Left kidney (tissue), 2 donors: ENCODE data around the gene NR6A1. TPM values are rescaled to one million over a fixed set of nuclear protein-coding genes. Genes with fewer than 3 reads are reported as not detected.
A peak's percentile ranks its signal among the peaks of the same experiment; 100 is the strongest.

Source experiments
- DNase-seq: peaks from one replicate; pipeline ENCODE4 v3.0.0-alpha.2; 2013
- polyA plus RNA-seq: library from polyadenylated mRNA; unstranded; fragments of 120-200 nt; gene quantifications from one replicate; pipeline ENCODE4 v1.2.1, GENCODE V29; 2013; ENCODE audit not compliant: insufficient read length

Gene NR6A1
- polyA plus RNA-seq, 1 donor: 1.7 TPM

- DNase-seq: no peak
These were observed 267.2 kb downstream of the NR6A1 start for GRCh38 chr9:124503713-124504529.

- no peak for DNase-seq
These were observed 268.1 kb downstream of the NR6A1 start for GRCh38 chr9:124502711-124503702.

GRCh38 chr9:124501771-124502320, 269.3 kb downstream of the NR6A1 start:
- no peak for DNase-seq

- no peak for DNase-seq
These were observed 270.1 kb downstream of the NR6A1 start for GRCh38 chr9:124500796-124501611.

- no peak for DNase-seq
These were observed 270.9 kb downstream of the NR6A1 start for GRCh38 chr9:124500028-124500795.

- no peak for DNase-seq
These were observed 271.9 kb downstream of the NR6A1 start for GRCh38 chr9:124499216-124499615.

GRCh38 chr9:124498499-124499146, 272.5 kb downstream of the NR6A1 start:
- no peak for DNase-seq

- no peak for DNase-seq
These were observed 273.1 kb downstream of the NR6A1 start for GRCh38 chr9:124498040-124498439.

- DNase-seq: no peak
These were observed 273.7 kb downstream of the NR6A1 start for GRCh38 chr9:124497441-124497840.

- peak; percentile 55 for DNase-seq
These were observed 274.6 kb downstream of the NR6A1 start for GRCh38 chr9:124496463-124496862.

- peak; percentile 46 for DNase-seq
These were observed 275.0 kb downstream of the NR6A1 start for GRCh38 chr9:124496075-124496449.

GRCh38 chr9:124495126-124496074, 275.7 kb downstream of the NR6A1 start:
- no peak for DNase-seq

- DNase-seq: no peak
These were observed 277.2 kb downstream of the NR6A1 start for GRCh38 chr9:124493794-124494479.

GRCh38 chr9:124493218-124493617, 277.9 kb downstream of the NR6A1 start:
- no peak for DNase-seq

GRCh38 chr9:124492818-124493217, 278.3 kb downstream of the NR6A1 start:
- DNase-seq: no peak

GRCh38 chr9:124491049-124491975, 279.8 kb downstream of the NR6A1 start:
- DNase-seq: no peak

- DNase-seq: no peak
These were observed 281.1 kb downstream of the NR6A1 start for GRCh38 chr9:124490004-124490403.
